Measurements from ENCODE around the gene RNF39. TPM values are rescaled to one million over a fixed set of nuclear protein-coding genes. Genes with fewer than 3 reads are reported as not detected.

RNF39 gene
- total and polyA plus RNA-seq, 2 of the 13 experiments (the other 11 are each of a cell fraction or from before 2014, with no cell fraction given), result 0.13 to 1.8 TPM

DNA sequence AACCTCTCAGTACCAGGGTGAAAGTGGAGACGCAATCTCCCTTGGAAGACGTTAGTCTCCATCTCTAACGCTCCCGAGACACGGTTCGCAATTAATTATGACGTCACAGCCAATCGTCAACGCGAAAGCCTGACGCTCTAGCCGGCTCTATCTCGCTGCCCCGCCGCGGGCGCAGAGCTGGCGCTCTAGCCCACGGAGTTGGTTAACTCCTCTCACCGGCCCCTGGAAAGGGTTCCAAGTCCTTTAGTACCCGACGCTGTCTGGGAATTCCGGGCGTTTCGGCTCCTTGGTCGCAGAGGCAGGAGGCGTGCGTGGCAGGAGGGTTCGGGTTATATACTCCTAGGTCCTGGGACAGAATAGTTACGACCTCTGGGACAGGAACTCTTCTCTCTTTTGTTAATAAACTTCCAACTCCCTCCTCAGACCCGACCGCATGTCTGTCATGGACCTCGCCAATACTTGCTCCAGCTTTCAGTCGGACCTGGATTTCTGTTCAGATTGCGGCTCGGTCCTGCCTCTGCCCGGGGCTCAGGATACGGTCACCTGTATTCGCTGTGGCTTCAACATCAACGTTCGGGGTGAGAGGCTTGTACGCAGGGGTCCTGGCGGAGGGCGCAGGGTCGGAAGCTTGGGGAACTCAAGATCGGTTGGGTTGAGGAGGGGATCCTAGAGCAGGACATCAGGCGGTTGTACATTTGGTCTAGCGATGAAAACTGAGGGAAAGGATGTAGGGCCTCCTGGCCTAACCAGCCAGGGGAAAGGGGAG, 14.3 kb downstream of the RNF39 start, which contains the start of gene POLR1H (continued):
- TF ChIP-seq AFF4 (CRISPR knock-in tag; IDR thresholded peaks at IDR 0.05) (peak; percentile 65; the same call in 1 of the 2 replicates), MXD4 (CRISPR knock-in tag; IDR thresholded peaks at IDR 0.05) (peak; percentile 81), ZNF460 (CRISPR knock-in tag; IDR thresholded peaks at IDR 0.05; ENCODE audit: borderline replicate concordance) (no peak), ZNF543 (CRISPR knock-in tag; IDR thresholded peaks at IDR 0.05) (peak; percentile 81), CREM (IDR thresholded peaks at IDR 0.05) (peak; percentile 99), CREM (CRISPR knock-in tag; IDR thresholded peaks at IDR 0.05) (peak; percentile 82), DZIP1 (CRISPR knock-in tag; IDR thresholded peaks at IDR 0.05) (no peak), ARHGAP35 (CRISPR knock-in tag; IDR thresholded peaks at IDR 0.05; ENCODE audit: borderline replicate concordance) (no peak), BCL6 (CRISPR knock-in tag; IDR thresholded peaks at IDR 0.05) (peak; percentile 77), ERF (CRISPR knock-in tag; IDR thresholded peaks at IDR 0.05) (peak; percentile 96; the same call in 1 of the 2 replicates), ZNF333 (CRISPR knock-in tag; IDR thresholded peaks at IDR 0.05; ENCODE audit: borderline replicate concordance) (peak; percentile 94), NFKB2 (CRISPR knock-in tag; IDR thresholded peaks at IDR 0.05; ENCODE audit: borderline replicate concordance) (peak; percentile 94), SATB2 (CRISPR knock-in tag; IDR thresholded peaks at IDR 0.05) (peak; percentile 88; the same call in 1 of the 2 replicates), ZNF577 (CRISPR knock-in tag; IDR thresholded peaks at IDR 0.05; ENCODE audit: borderline replicate concordance, low read depth) (no peak), ZNF225 (CRISPR knock-in tag; IDR thresholded peaks at IDR 0.05) (peak; percentile 63)
- TF ChIP-seq, protein P1, sequence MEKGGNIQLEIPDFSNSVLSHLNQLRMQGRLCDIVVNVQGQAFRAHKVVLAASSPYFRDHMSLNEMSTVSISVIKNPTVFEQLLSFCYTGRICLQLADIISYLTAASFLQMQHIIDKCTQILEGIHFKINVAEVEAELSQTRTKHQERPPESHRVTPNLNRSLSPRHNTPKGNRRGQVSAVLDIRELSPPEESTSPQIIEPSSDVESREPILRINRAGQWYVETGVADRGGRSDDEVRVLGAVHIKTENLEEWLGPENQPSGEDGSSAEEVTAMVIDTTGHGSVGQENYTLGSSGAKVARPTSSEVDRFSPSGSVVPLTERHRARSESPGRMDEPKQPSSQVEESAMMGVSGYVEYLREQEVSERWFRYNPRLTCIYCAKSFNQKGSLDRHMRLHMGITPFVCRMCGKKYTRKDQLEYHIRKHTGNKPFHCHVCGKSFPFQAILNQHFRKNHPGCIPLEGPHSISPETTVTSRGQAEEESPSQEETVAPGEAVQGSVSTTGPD (CRISPR knock-in tag; IDR thresholded peaks at IDR 0.05), result no peak

Data from HepG2 (cell line).